ENCODE measurements around the gene CDHR2. TPM values are rescaled to one million over a fixed set of nuclear protein-coding genes. Genes with fewer than 3 reads are reported as not detected.

Gene CDHR2
- total and polyA plus RNA-seq, 5 donors from 2014 or later, result 1.3 TPM; not detected in 4

GRCh38 chr5:176626876-176627236, 77.7 kb downstream of the CDHR2 start:
- Mint-ChIP-seq H3K27ac (no peak overlapping the region), H3K27me3 (peaks cover 74% of the 10 kb centered on the region), H3K4me1 (peaks cover 0 to 18% (median 1%) of the 10 kb centered on the region in 4 donors), H3K36me3 (no peaks in the 10 kb centered on the region), H3K9me3 (no peaks in the 10 kb centered on the region), H3K4me3 (no peak overlapping the region)
- Histone ChIP-seq H3K9me3 (ENCODE audit: control insufficient read depth in 2 of 2, low read length in 2 of 2) (no peaks in the 10 kb centered on the region), H3K4me1 (ENCODE audit: control insufficient read depth, insufficient read depth, low read length, poor library complexity, severe bottlenecking) (peaks cover 17% of the 10 kb centered on the region), H3K36me3 (ENCODE audit: control insufficient read depth, insufficient read depth, low read length) (no peaks in the 10 kb centered on the region), H3K27ac (ENCODE audit: insufficient read depth, low read length, poor library complexity, severe bottlenecking) (no peak overlapping the region), H3K27me3 (ENCODE audit: control insufficient read depth, insufficient read depth, low read length) (peaks cover 21% of the 10 kb centered on the region), H3K4me3 (ENCODE audit: low read depth, low read length) (no peak overlapping the region)
- DNase-seq, result no peak
- ATAC-seq (ENCODE audit: low read depth in 2 of 2), result no peak

GRCh38 chr5:176627582-176627981, 78.4 kb downstream of the CDHR2 start:
- H3K4me3 ChIP-seq (ENCODE audit: low read depth, low read length), result no peak overlapping the region
- DNase-seq, result no peak
- peaks cover 77% of the 10 kb centered on the region for H3K27me3 Mint-ChIP-seq
- no peaks in the 10 kb centered on the region for H3K9me3 Mint-ChIP-seq
- H3K36me3 ChIP-seq (ENCODE audit: control insufficient read depth, insufficient read depth, low read length), result no peaks in the 10 kb centered on the region
- peaks cover 0 to 18% (median 1%) of the 10 kb centered on the region in 4 donors for H3K4me1 Mint-ChIP-seq
- H3K27ac Mint-ChIP-seq, result no peak overlapping the region
- H3K36me3 Mint-ChIP-seq, result no peaks in the 10 kb centered on the region
- H3K27ac ChIP-seq (ENCODE audit: insufficient read depth, low read length, poor library complexity, severe bottlenecking), result no peak overlapping the region
- ATAC-seq (ENCODE audit: low read depth in 2 of 2), result no peak
- no peaks in the 10 kb centered on the region for H3K9me3 ChIP-seq (ENCODE audit: control insufficient read depth in 2 of 2, low read length in 2 of 2)
- no peak overlapping the region for H3K4me3 Mint-ChIP-seq
- H3K4me1 ChIP-seq (ENCODE audit: control insufficient read depth, insufficient read depth, low read length, poor library complexity, severe bottlenecking), result peaks cover 17% of the 10 kb centered on the region
- H3K27me3 ChIP-seq (ENCODE audit: control insufficient read depth, insufficient read depth, low read length), result peaks cover 23% of the 10 kb centered on the region

DNA sequence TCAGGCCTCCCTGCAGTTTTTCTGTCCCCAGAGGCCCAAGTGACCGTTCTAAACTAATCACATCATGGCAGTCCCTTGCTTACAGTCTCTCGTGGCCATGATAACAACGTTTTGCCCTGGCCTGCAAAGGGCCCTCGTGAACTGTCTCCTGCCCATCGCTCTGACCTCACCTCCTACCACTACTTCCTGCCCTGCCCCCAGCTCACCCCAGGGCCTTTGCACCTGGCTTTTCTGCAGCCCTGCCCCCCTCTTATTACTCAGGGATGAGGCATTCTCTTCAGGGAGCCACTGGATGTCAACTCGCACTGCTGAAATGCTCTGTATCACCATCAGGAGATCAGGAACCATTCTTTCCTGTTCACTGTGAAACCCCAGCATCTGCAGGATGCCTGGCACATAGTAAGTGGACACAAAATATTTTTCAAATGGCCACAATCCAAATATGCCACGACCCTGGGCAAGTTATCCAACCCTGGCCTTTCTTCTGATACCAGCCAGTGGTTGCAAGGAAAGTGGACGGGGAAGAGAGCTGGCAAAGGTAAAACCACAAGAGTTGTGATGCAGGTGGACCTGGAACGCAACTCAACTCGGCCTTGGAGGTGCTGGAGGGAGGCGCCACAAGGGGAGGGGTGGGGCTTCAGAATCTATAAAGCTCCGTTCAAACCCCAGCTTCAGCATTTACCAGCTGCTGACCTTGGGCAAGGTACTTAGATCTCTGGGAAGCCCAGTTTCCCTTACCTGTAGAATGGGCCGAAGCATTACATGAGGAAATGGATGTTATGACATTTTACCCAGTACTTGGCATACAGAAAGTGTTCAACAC, 79.5 kb downstream of the CDHR2 start:
- Mint-ChIP-seq H3K27ac (no peak overlapping the region), H3K4me3 (peak overlapping the region in 1 of 4 donors; percentile 56), H3K36me3 (no peaks in the 10 kb centered on the region), H3K9me3 (peaks cover 0 to 1% (median 0%) of the 10 kb centered on the region in 7 donors), H3K4me1 (peaks cover 0 to 18% (median 2%) of the 10 kb centered on the region in 4 donors), H3K27me3 (peaks cover 75% of the 10 kb centered on the region)
- Histone ChIP-seq H3K9me3 (ENCODE audit: control insufficient read depth in 2 of 2, low read length in 2 of 2) (no peaks in the 10 kb centered on the region), H3K4me1 (ENCODE audit: control insufficient read depth, insufficient read depth, low read length, poor library complexity, severe bottlenecking) (peaks cover 17% of the 10 kb centered on the region), H3K4me3 (ENCODE audit: low read depth, low read length) (no peak overlapping the region), H3K36me3 (ENCODE audit: control insufficient read depth, insufficient read depth, low read length) (no peaks in the 10 kb centered on the region), H3K27ac (ENCODE audit: insufficient read depth, low read length, poor library complexity, severe bottlenecking) (no peak overlapping the region), H3K27me3 (ENCODE audit: control insufficient read depth, insufficient read depth, low read length) (peaks cover 29% of the 10 kb centered on the region)
- ATAC-seq (ENCODE audit: low read depth in 2 of 2) (no peak), DNase-seq (no peak)

DNA sequence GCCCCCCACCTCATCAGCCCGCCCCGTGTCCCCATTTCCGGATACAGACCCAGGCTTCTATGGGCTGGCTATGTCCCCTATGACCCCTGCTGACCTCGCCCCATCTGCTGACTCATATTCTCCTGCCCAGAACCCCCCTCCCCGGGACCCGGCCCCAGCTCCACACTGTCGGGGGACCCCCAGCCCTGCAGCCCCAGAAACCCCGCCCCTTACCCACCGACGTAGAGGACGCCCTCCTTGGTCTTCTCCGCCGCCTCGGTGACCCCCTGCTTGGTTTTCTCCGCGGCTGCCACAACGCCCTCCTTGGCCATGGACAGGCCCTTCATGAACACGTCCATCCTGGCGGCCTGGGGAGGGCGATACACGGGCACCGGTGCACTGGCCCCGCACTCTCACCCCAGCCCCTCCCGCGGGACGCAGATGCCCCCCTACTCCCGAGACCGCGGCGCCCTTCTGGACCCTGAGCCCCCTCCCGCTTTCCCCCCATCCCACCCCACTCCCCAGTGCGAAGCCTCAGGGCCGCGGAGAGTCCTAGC, 80.2 kb downstream of the CDHR2 start:
- Mint-ChIP-seq H3K27ac (no peak overlapping the region), H3K4me3 (peak overlapping the region in 2 of 4 donors; percentile 28 to 56), H3K4me1 (peaks cover 0 to 18% (median 3%) of the 10 kb centered on the region in 4 donors), H3K36me3 (no peaks in the 10 kb centered on the region), H3K27me3 (peaks cover 74% of the 10 kb centered on the region), H3K9me3 (peaks cover 0 to 4% (median 0%) of the 10 kb centered on the region in 7 donors)
- no peaks in the 10 kb centered on the region for H3K36me3 ChIP-seq (ENCODE audit: control insufficient read depth, insufficient read depth, low read length)
- H3K27ac ChIP-seq (ENCODE audit: insufficient read depth, low read length, poor library complexity, severe bottlenecking), result no peak overlapping the region
- H3K4me3 ChIP-seq (ENCODE audit: low read depth, low read length), result no peak overlapping the region
- peaks cover 17% of the 10 kb centered on the region for H3K4me1 ChIP-seq (ENCODE audit: control insufficient read depth, insufficient read depth, low read length, poor library complexity, severe bottlenecking)
- DNase-seq (no peak), ATAC-seq (ENCODE audit: low read depth in 2 of 2) (no peak)
- no peaks in the 10 kb centered on the region for H3K9me3 ChIP-seq (ENCODE audit: control insufficient read depth in 2 of 2, low read length in 2 of 2)
- peaks cover 36% of the 10 kb centered on the region for H3K27me3 ChIP-seq (ENCODE audit: control insufficient read depth, insufficient read depth, low read length)

- Mint-ChIP-seq H3K4me3 (peak within 1 kb of the TSS in 3 of 4 donors; percentile 69 to 85 (median 71)), H3K4me1 (peaks cover 0 to 18% (median 3%) of the 10 kb centered on the region in 4 donors), H3K9me3 (peaks cover 0 to 4% (median 0%) of the 10 kb centered on the region in 7 donors), H3K27me3 (peaks cover 77% of the 10 kb centered on the region), H3K36me3 (no peaks in the 10 kb centered on the region), H3K27ac (no peak within 1 kb of the TSS)
- H3K9me3 ChIP-seq (ENCODE audit: control insufficient read depth in 2 of 2, low read length in 2 of 2), result no peaks in the 10 kb centered on the region
- peaks cover 36% of the 10 kb centered on the region for H3K27me3 ChIP-seq (ENCODE audit: control insufficient read depth, insufficient read depth, low read length)
- DNase-seq (peak in 1 of 3 donors; percentile 56), ATAC-seq (ENCODE audit: low read depth in 2 of 2) (peak; percentile 64 to 73)
- H3K4me1 ChIP-seq (ENCODE audit: control insufficient read depth, insufficient read depth, low read length, poor library complexity, severe bottlenecking), result peaks cover 17% of the 10 kb centered on the region
- no peaks in the 10 kb centered on the region for H3K36me3 ChIP-seq (ENCODE audit: control insufficient read depth, insufficient read depth, low read length)
- no peak within 1 kb of the TSS for H3K4me3 ChIP-seq (ENCODE audit: low read depth, low read length)
- no peak within 1 kb of the TSS for H3K27ac ChIP-seq (ENCODE audit: insufficient read depth, low read length, poor library complexity, severe bottlenecking)
Measured at GRCh38 chr5:176629853-176630680, 80.9 kb downstream of the CDHR2 start, which contains the start of the genes EIF4E1B and SNCB. EIF4E1B (plus strand) TSS chr5:176630675; CDS start chr5:176642788, 12,113 bp downstream. SNCB (minus strand) TSS chr5:176630534; CDS start chr5:176629654, 880 bp downstream.

DNA sequence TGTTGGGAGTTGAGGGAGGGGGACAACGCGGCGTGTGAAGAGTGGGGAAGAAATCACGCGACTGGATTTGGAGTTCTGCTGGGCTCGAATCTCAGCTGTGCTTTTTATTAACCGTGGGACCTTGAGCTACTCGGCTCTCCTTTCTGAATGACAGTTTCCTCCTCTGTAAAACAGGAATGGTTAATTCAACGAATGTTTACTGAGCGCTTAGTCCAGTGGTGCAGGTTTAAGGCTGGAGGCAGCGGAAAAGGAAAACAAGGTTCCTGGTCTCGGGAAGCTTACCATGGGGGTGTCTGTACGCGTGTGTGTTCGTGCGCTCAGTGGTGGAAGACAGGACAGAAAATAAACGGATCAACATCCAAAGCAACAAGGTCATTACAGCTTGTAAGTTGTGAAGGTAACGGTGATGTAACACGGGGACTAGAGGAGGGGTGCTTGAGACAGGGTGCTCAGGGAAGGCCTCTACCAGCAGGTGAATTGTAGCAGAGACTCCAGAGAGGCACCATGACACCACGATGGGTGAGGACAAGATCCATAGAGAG, 81.6 kb downstream of the CDHR2 start:
- Mint-ChIP-seq H3K9me3 (peaks cover 0 to 4% (median 0%) of the 10 kb centered on the region in 7 donors), H3K27me3 (peaks cover 76% of the 10 kb centered on the region), H3K4me3 (peak overlapping the region in 3 of 4 donors; percentile 68 to 85 (median 69)), H3K27ac (no peak overlapping the region), H3K36me3 (no peaks in the 10 kb centered on the region), H3K4me1 (peaks cover 0 to 18% (median 3%) of the 10 kb centered on the region in 4 donors)
- Histone ChIP-seq H3K27ac (ENCODE audit: insufficient read depth, low read length, poor library complexity, severe bottlenecking) (no peak overlapping the region), H3K4me3 (ENCODE audit: low read depth, low read length) (no peak overlapping the region), H3K36me3 (ENCODE audit: control insufficient read depth, insufficient read depth, low read length) (no peaks in the 10 kb centered on the region), H3K4me1 (ENCODE audit: control insufficient read depth, insufficient read depth, low read length, poor library complexity, severe bottlenecking) (peaks cover 17% of the 10 kb centered on the region), H3K9me3 (ENCODE audit: control insufficient read depth in 2 of 2, low read length in 2 of 2) (peaks cover 0 to 1% of the 10 kb centered on the region in 2 experiments), H3K27me3 (ENCODE audit: control insufficient read depth, insufficient read depth, low read length) (peaks cover 40% of the 10 kb centered on the region)
- no peak for DNase-seq
- no peak for ATAC-seq (ENCODE audit: low read depth in 2 of 2)
